ENCODE data around the gene RIC1.
"Not testable (repeated sequence)": the region's sequence is repeated elsewhere in the genome, so short reads cannot be mapped to it uniquely, and the experiment has no call there.

The RIC1 gene

GRCh38 chr9:5628530-5629311 lies at the start of gene RIC1:
Gene RIC1 (plus strand): TSS chr9:5629107. CDS start chr9:5629310, 203 bp downstream.
- peak; percentile 84 for DNase-seq (ENCODE audit: low spot score)

GRCh38 chr9:5579881-5580280 lies 49.0 kb upstream of the RIC1 start:
- no peak for DNase-seq (ENCODE audit: low spot score)

GRCh38 chr9:5580650-5581049 lies 48.3 kb upstream of the RIC1 start:
- no peak for DNase-seq (ENCODE audit: low spot score)

GRCh38 chr9:5581706-5582105 lies 47.2 kb upstream of the RIC1 start:
- DNase-seq (ENCODE audit: low spot score): not testable (repeated sequence)

- DNase-seq (ENCODE audit: low spot score): no peak
Observed at GRCh38 chr9:5582835-5583195, 46.1 kb upstream of the RIC1 start.

GRCh38 chr9:5586391-5586802 lies 42.5 kb upstream of the RIC1 start:
- no peak for DNase-seq (ENCODE audit: low spot score)

GRCh38 chr9:5587024-5587423 lies 41.9 kb upstream of the RIC1 start:
- DNase-seq (ENCODE audit: low spot score): no peak

- no peak for DNase-seq (ENCODE audit: low spot score)
Observed at GRCh38 chr9:5592231-5592630, 36.7 kb upstream of the RIC1 start.

GRCh38 chr9:5592904-5593303 lies 36.0 kb upstream of the RIC1 start:
- no peak for DNase-seq (ENCODE audit: low spot score)

GRCh38 chr9:5593904-5594303 lies 35.0 kb upstream of the RIC1 start:
- DNase-seq (ENCODE audit: low spot score): no peak

GRCh38 chr9:5596173-5596572 lies 32.7 kb upstream of the RIC1 start:
- DNase-seq (ENCODE audit: low spot score): no peak

GRCh38 chr9:5608298-5609225 lies 20.3 kb upstream of the RIC1 start:
- DNase-seq (ENCODE audit: low spot score): no peak

- no peak for DNase-seq (ENCODE audit: low spot score)
Observed at GRCh38 chr9:5609226-5609596, 19.7 kb upstream of the RIC1 start.

GRCh38 chr9:5610491-5610890 lies 18.4 kb upstream of the RIC1 start:
- no peak for DNase-seq (ENCODE audit: low spot score)

- DNase-seq (ENCODE audit: low spot score): no peak
Observed at GRCh38 chr9:5611321-5612184, 17.4 kb upstream of the RIC1 start.

- no peak for DNase-seq (ENCODE audit: low spot score)
Observed at GRCh38 chr9:5612185-5612530, 16.7 kb upstream of the RIC1 start.

GRCh38 chr9:5614192-5614591 lies 14.7 kb upstream of the RIC1 start:
- DNase-seq (ENCODE audit: low spot score): no peak

GRCh38 chr9:5614985-5615384 lies 13.9 kb upstream of the RIC1 start:
- no peak for DNase-seq (ENCODE audit: low spot score)

- no peak for DNase-seq (ENCODE audit: low spot score)
Observed at GRCh38 chr9:5617749-5618148, 11.2 kb upstream of the RIC1 start.

- no peak for DNase-seq (ENCODE audit: low spot score)
Observed at GRCh38 chr9:5620494-5620893, 8.4 kb upstream of the RIC1 start.

- DNase-seq (ENCODE audit: low spot score): no peak
Observed at GRCh38 chr9:5621327-5621726, 7.6 kb upstream of the RIC1 start.

- DNase-seq (ENCODE audit: low spot score): no peak
Observed at GRCh38 chr9:5622016-5622415, 6.9 kb upstream of the RIC1 start.

Measured in hematopoietic multipotent progenitor cell treated with erythropoietin and hydrocortisone succinate and interleukin-3 and kit ligand, for 17 days (in vitro differentiated cells).